H1 (cell line): ENCODE measurements around the gene KIF5A.

ENCODE experiments used
- CBX5 ChIP-seq: fragments of 300-800, 300-1000 bp; sonication (generic); IDR thresholded peaks from 2 replicates; pipeline ENCODE4 v1.7.1; 2016; ENCODE audit warnings: antibody characterized with exemption, low read length, low read depth
- KDM4A ChIP-seq: IDR thresholded peaks from one replicate; pipeline ENCODE4 v1.7.1; 2012; ENCODE audit warnings: low read depth, mild to moderate bottlenecking, moderate library complexity, low read length, inconsistent platforms; ENCODE audit not compliant: severe bottlenecking
- POLR2A ChIP-seq, 2 experiments: IDR thresholded peaks; 1 replicate in 1 of 2; 2 replicates in 1 of 2; pipeline ENCODE4 v1.6.1; 2011; ENCODE audit warnings: low read depth in 2 of 2, low read length in 2 of 2, mild to moderate bottlenecking in 2 of 2; ENCODE audit errors: control extremely low read depth in 1 of 2
- POLR2AphosphoS5 ChIP-seq: IDR thresholded peaks from 2 replicates; pipeline ENCODE4 v1.6.1; 2011; ENCODE audit warnings: low read depth, low read length
- SAP30 ChIP-seq: fragments of 300-600 bp; sonication (generic); IDR thresholded peaks from 2 replicates; pipeline ENCODE4 v1.7.1; 2012; ENCODE audit warnings: low read length, moderate library complexity, mild to moderate bottlenecking, inconsistent platforms; ENCODE audit not compliant: insufficient read depth, insufficient replicate concordance
- TF ChIP-seq, protein P1 (sequence below), 3 experiments: IDR thresholded peaks; 1 replicate in 2 of 3; 2 replicates in 1 of 3; pipeline versions ENCODE4 v1.5.1 to v1.6.1; 2011; ENCODE audit warnings: low read length in 3 of 3, mild to moderate bottlenecking in 3 of 3, inconsistent platforms in 2 of 3, low read depth in 1 of 3, moderate library complexity in 1 of 3; ENCODE audit not compliant: insufficient read depth in 1 of 3; ENCODE audit errors: control extremely low read depth in 1 of 3

DNA sequence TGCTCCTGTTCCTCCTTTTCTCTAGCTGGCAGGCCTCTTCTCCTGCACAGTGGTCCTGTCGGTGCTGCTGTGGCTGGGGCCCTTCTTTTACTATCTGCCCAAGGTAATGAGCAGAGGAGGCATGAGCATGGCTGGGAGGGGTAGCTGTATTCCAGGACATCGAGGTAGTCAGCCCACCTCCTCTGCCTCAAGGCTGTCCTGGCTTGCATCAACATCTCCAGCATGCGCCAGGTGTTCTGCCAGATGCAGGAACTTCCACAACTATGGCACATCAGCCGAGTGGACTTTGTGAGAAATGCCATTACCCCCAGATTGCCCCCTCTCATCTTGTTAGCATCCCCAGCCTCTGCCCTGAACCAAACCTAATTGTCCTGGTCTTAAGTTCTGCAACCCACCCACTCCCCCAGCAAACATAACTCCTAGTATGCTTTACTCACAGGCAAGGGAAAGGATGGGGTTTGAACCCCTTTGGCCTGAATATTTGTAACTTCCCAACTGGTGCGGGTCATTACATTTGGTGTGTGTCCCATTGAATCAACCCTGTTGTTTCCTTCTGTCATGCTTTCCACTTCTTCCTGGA is 74.1 kb downstream of the KIF5A start:
- TF ChIP-seq POLR2AphosphoS5 (no peak), POLR2A (IDR thresholded peaks at IDR 0.05; ENCODE audit: control extremely low read depth in 1 of 2, low read depth in 2 of 2, low read length in 2 of 2) (no peak), CBX5 (no peak), KDM4A (no peak), SAP30 (no peak)
- TF ChIP-seq, protein P1, sequence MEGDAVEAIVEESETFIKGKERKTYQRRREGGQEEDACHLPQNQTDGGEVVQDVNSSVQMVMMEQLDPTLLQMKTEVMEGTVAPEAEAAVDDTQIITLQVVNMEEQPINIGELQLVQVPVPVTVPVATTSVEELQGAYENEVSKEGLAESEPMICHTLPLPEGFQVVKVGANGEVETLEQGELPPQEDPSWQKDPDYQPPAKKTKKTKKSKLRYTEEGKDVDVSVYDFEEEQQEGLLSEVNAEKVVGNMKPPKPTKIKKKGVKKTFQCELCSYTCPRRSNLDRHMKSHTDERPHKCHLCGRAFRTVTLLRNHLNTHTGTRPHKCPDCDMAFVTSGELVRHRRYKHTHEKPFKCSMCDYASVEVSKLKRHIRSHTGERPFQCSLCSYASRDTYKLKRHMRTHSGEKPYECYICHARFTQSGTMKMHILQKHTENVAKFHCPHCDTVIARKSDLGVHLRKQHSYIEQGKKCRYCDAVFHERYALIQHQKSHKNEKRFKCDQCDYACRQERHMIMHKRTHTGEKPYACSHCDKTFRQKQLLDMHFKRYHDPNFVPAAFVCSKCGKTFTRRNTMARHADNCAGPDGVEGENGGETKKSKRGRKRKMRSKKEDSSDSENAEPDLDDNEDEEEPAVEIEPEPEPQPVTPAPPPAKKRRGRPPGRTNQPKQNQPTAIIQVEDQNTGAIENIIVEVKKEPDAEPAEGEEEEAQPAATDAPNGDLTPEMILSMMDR (IDR thresholded peaks at IDR 0.05; ENCODE audit: control extremely low read depth in 1 of 3, insufficient read depth in 1 of 3, low read depth in 1 of 3, low read length in 3 of 3) = no peak
